Esophagus muscularis mucosa (tissue), 4 donors: ENCODE results near the gene MAMDC2. TPM values are rescaled to one million over a fixed set of nuclear protein-coding genes. Genes with fewer than 3 reads are reported as not detected.

ENCODE experiments used
- DNase-seq: peaks from one replicate; pipeline ENCODE4 v3.0.0-alpha.2; 2017; ENCODE audit errors: extremely low spot score
- H3K27ac ChIP-seq, 4 donors: fragments of 200-600 bp; sonication (generic); replicated peaks in 1 of 4; 1 replicate in 3 of 4; 2 replicates in 1 of 4; pipeline ENCODE4 v1.5.1; 2016 to 2019; ENCODE audit warnings: mild to moderate bottlenecking in 1 of 4
- H3K27me3 ChIP-seq, 4 donors: fragments of 200-600 bp; sonication (generic); one replicate each; pipeline versions ENCODE4 v1.5.1 to v1.6.0; 2016 to 2019
- H3K36me3 ChIP-seq, 4 donors: fragments of 200-600 bp; sonication (generic); one replicate each; pipeline ENCODE4 v1.5.1; 2016 to 2019
- H3K4me1 ChIP-seq, 4 donors: fragments of 200-600 bp; sonication (generic); one replicate each; pipeline ENCODE4 v1.5.1; 2016 to 2019
- H3K4me3 ChIP-seq, 4 donors: fragments of 200-600 bp; sonication (generic); 1 replicate in 2 of 4; 2 replicates in 2 of 4; pipeline ENCODE4 v1.5.1; 2016 to 2019; ENCODE audit warnings: mild to moderate bottlenecking in 4 of 4, moderate library complexity in 1 of 4
- H3K9me3 ChIP-seq, 4 donors: fragments of 200-600 bp; sonication (generic); 1 replicate in 3 of 4; 2 replicates in 1 of 4; pipeline ENCODE4 v1.5.1; 2016 to 2019
- CTCF ChIP-seq, 3 experiments: fragments of 200-600 bp in 2 of 3; fragments of 450-650 bp in 1 of 3; sonication (generic) in 2 of 3; IDR thresholded peaks; one replicate each; pipeline ENCODE4 v1.5.1; 2017 to 2019; ENCODE audit warnings: antibody characterized with exemption in 3 of 3, mild to moderate bottlenecking in 2 of 3, moderate library complexity in 1 of 3
- EP300 ChIP-seq: sonication (generic); formaldehyde crosslinking; IDR thresholded peaks from one replicate; pipeline ENCODE4 v1.6.1; 2017; ENCODE audit warnings: antibody characterized with exemption
- POLR2A ChIP-seq: fragments of 450-650 bp; IDR thresholded peaks from one replicate; pipeline ENCODE4 v1.6.1; 2017; ENCODE audit warnings: antibody characterized with exemption, moderate library complexity, mild to moderate bottlenecking, low read depth
- POLR2AphosphoS5 ChIP-seq, 2 donors: sonication (generic); formaldehyde crosslinking; IDR thresholded peaks; one replicate each; pipeline ENCODE4 v1.6.1; 2017; ENCODE audit warnings: antibody characterized with exemption in 2 of 2
- WGBS: methylation state at CpG from one replicate; pipeline ENCODE4 v1.1.5; 2018; 5-methylcytosine and 5-hydroxymethylcytosine counted together
- intact Hi-C: fragments of 100-400 bp; cut with DNase I; formaldehyde crosslinking; loops from one replicate; pipeline ENCODE4 v1.15.1; 2023
- total RNA-seq, 4 donors: library from RNA; depleted of rRNA; stranded (reverse); fragments of >200 nt; gene quantifications; one replicate each; pipeline versions ENCODE4 v1.1.0 to v1.2.1, GENCODE V29; 2016

The MAMDC2 gene
- total RNA-seq, 4 donors from 2014 or later, result 115 to 147 (median 126) TPM

- H3K4me1 ChIP-seq, result peaks cover 42 to 71% (median 66%) of the 10 kb centered on the region in 4 donors
- intact Hi-C loops, result loop anchor here (10.0 kb wide), 3 partner anchors 56 to 584 kb away; partner anchors contain the start of gene APBA1
- H3K27ac ChIP-seq, result peak within 1 kb of the TSS; percentile 92 to 94 (median 92)
- H3K27me3 ChIP-seq, result no peaks in the 10 kb centered on the region
- peaks cover 0 to 8% (median 0%) of the 10 kb centered on the region in 4 donors for H3K36me3 ChIP-seq
- H3K4me3 ChIP-seq, result peak within 1 kb of the TSS; percentile 72 to 83 (median 80)
- peak; percentile 97 for DNase-seq
- under 1% methylated on average over 47 of the region's 75 CpGs for WGBS
- TF ChIP-seq CTCF (IDR thresholded peaks at IDR 0.05), result no peak
- TF ChIP-seq EP300, result no peak
- TF ChIP-seq POLR2AphosphoS5 (IDR thresholded peaks at IDR 0.05), result peak; percentile 98 to 99
- peak; percentile 96 for TF ChIP-seq POLR2A
- H3K9me3 ChIP-seq, result no peaks in the 10 kb centered on the region
These were observed 215.3 kb downstream of the MAMDC2 start, which contains the start of gene SMC5 for GRCh38 chr9:70258692-70259511. SMC5 (plus strand) TSS chr9:70258978; CDS start chr9:70259079, 101 bp downstream.

GRCh38 chr9:70259512-70259802 is 215.8 kb downstream of the MAMDC2 start:
- intact Hi-C loops, result loop anchor here (10.0 kb wide), 3 partner anchors 55 to 585 kb away; partner anchors contain the start of gene APBA1

DNA sequence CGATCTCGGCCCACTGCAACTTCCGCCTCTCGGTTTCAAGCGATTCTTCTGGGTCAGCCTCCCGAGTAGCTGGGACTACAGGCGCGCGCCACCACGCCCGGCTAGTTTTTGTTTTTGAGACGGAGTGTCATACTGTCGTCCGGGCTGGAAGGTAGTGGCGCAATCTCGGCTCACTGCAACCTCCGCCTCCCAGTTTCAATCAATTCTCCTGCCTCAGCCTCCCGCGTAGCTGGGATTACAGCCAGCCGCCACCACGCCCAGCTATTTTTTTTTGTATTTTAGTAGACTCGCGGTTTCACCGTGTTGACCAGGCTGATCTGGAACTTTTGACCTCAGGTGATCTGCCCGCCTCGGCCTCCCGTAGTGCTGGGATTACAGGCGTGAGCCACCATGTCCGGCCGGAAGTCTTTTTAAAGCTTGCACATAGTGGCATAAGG is 216.4 kb downstream of the MAMDC2 start:
- Histone ChIP-seq H3K36me3 (peaks cover 4 to 16% (median 9%) of the 10 kb centered on the region in 4 donors), H3K27me3 (no peaks in the 10 kb centered on the region), H3K4me3 (peak overlapping the region; percentile 72 to 83 (median 80)), H3K9me3 (no peaks in the 10 kb centered on the region), H3K4me1 (peaks cover 42 to 71% (median 66%) of the 10 kb centered on the region in 4 donors), H3K27ac (peak overlapping the region in 1 of 4 donors; percentile 94)
- 94% methylated on average over 30 of the region's 30 CpGs for WGBS
- intact Hi-C loops, result loop anchor here (5.0 kb wide), 1 partner anchor 342 kb away; no protein-coding TSS in a partner anchor
- DNase-seq, result no peak
- TF ChIP-seq POLR2A (no peak), CTCF (IDR thresholded peaks at IDR 0.05) (no peak), EP300 (no peak), POLR2AphosphoS5 (IDR thresholded peaks at IDR 0.05) (no peak)

More at GRCh38 chr9:70259512-70259802, 215.8 kb downstream of the MAMDC2 start:
- no peaks in the 10 kb centered on the region for H3K27me3 ChIP-seq
- 3% methylated on average over 10 of the region's 10 CpGs for WGBS
- H3K4me3 ChIP-seq, result peak overlapping the region; percentile 72 to 83 (median 80)
- TF ChIP-seq CTCF (IDR thresholded peaks at IDR 0.05), result no peak
- no peak for TF ChIP-seq POLR2AphosphoS5 (IDR thresholded peaks at IDR 0.05)
- TF ChIP-seq EP300, result no peak
- no peak for TF ChIP-seq POLR2A
- H3K27ac ChIP-seq, result peak overlapping the region; percentile 92 to 94 (median 92)
- peaks cover 42 to 71% (median 66%) of the 10 kb centered on the region in 4 donors for H3K4me1 ChIP-seq
- H3K36me3 ChIP-seq, result peaks cover 0 to 11% (median 3%) of the 10 kb centered on the region in 4 donors
- no peak for DNase-seq
- no peaks in the 10 kb centered on the region for H3K9me3 ChIP-seq

- peaks cover 42 to 71% (median 66%) of the 10 kb centered on the region in 4 donors for H3K4me1 ChIP-seq
- intact Hi-C loops, result loop anchor here (5.0 kb wide), 1 partner anchor 342 kb away; no protein-coding TSS in a partner anchor
- WGBS, result 89% methylated on average over 8 of the region's 8 CpGs
- H3K9me3 ChIP-seq, result no peaks in the 10 kb centered on the region
- TF ChIP-seq POLR2AphosphoS5 (IDR thresholded peaks at IDR 0.05) (no peak), CTCF (IDR thresholded peaks at IDR 0.05) (no peak), POLR2A (no peak), EP300 (no peak)
- H3K27ac ChIP-seq, result no peak overlapping the region
- no peaks in the 10 kb centered on the region for H3K27me3 ChIP-seq
- DNase-seq, result no peak
- peaks cover 7 to 22% (median 13%) of the 10 kb centered on the region in 4 donors for H3K36me3 ChIP-seq
- peak overlapping the region; percentile 72 to 83 (median 80) for H3K4me3 ChIP-seq
These were observed 217.0 kb downstream of the MAMDC2 start for GRCh38 chr9:70260606-70261005.
